HG03558 (cell line): Measurements from ENCODE around the gene MLPH.

Experiments
- ATAC-seq: cut with Tn5 transposase; IDR thresholded peaks from one replicate; pipeline ENCODE4 v1.9.1; 2021; ENCODE audit warnings: moderate number of reproducible peaks; ENCODE audit not compliant: unreplicated experiment; ENCODE audit errors: extremely low read depth

The MLPH gene

DNA sequence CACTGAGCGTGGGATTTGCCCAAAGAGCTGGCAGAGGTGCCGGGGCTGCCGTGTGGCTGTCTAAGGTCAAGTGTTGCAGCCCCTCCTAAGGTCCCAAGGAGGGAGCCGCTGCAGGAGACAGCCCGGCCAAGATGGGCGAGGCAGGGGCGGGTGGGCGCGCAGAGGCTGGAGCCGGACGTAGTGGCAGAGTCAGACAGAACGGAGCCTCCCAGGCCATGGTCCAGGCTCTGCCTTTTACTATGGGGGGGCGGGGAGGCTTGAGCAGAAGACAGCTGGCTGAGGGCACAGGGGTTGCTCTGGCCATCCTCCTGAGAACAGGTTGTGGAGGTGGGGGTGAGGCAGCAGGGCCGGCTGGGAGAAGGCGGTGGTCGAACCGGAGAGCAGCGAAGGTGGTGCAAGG, 51.9 kb downstream of the MLPH start:
- no peak for ATAC-seq

DNA sequence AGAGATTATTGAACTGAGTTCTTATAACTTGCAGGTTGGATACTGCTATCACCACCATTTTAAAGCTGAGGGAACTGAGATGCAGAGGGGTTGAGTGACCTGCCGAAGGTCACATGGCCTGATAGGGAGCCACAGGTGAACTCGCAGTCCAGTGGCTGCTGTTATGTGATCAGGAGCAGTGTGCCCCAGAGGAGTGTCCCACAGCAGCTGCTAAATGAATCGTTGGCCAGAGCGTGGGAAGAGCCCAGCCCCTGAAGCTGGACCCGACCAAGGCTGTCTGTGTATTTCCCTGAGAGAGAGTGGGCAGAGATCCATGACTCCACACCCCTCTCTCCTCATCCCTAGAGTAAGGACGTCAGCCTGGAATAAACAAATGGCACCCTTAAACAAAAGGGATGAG, 52.6 kb downstream of the MLPH start:
- ATAC-seq = no peak

DNA sequence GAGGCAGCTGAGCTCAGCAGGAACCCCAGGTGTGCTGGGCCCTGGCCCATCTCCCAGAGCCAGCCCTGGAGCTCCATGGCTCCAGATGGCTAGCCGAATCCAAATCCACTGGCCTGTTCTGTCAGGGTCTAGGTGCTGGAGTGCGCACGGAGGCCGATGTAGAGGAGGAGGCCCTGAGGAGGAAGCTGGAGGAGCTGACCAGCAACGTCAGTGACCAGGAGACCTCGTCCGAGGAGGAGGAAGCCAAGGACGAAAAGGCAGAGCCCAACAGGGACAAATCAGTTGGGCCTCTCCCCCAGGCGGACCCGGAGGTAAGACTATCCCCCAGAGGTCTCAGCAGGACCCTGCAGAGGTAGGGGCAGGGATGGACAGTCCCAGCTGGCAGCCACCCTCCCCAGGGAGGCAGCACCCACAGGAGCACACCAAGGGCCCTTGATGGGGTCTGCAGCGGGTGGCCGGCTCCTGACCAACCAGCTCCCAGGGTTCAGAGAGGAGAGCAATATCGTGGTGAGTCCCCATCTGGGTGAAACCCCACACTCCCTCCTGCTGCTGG, 53.2 kb downstream of the MLPH start:
- no peak for ATAC-seq

DNA sequence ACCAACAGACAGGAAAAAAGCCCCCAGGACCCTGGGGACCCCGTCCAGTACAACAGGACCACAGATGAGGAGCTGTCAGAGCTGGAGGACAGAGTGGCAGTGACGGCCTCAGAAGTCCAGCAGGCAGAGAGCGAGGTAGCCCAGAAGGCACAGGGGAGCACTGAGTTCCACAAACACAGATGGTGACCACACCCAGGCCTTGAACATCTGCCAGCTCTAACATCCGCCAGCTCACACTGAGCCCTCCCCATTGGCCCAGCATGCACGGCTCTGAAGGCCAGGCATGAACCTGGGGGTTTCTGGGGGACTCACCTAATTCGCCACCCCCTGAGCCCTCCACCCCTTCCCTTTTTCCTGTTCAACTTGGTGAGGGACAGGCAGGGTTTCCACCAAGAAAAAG, 53.8 kb downstream of the MLPH start:
- no peak for ATAC-seq

DNA sequence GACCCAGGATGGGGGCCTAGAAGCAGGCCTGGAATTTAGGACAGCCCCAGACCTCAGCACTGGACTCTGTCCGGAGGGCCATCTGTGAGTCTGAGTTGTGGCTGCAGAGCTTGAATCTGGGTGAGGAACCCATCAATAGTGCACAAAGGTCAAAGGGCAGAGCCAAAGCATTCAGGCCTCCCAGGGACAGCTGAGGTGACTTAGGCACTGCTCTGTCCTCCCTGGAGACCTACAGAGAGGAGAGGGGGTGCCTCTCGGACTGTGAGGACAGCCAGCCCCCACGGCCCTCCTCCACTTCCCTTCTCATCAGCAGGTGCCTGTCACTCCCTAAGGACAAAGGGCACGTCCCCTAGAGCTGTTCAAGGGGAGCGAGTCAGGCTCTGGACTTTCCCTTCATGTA, 54.2 kb downstream of the MLPH start:
- ATAC-seq = no peak

DNA sequence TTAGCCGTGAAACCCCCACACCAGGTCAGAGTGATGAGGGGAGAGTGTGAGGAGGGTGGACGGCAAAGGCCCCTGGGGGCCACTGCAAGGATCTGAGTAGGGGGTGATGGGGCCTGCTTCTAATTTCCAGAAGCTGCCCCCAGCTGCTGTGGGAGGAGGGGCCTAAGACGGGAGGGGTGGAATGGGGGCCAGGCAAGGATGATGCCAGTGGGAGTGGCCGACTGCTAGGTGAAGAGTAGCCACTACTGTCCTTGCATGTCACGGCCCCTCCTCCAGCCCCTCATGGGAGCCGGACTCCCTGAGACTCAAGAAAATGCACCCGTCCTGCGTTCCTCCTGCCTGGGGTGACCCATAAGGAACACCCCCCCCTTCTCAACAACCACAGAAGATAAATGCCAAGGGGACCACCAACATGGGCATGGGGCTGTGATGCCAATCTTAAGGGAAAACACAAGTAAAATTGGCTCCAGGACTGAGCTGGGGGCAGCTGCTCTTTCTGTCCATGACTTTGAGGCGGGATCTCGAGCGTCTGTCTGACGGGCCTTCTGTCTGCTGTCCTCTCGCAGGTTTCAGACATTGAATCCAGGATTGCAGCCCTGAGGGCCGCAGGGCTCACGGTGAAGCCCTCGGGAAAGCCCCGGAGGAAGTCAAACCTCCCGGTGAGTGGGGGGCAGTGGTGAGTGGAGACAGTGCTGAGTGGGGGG, 55.1 kb downstream of the MLPH start:
- no peak for ATAC-seq

DNA sequence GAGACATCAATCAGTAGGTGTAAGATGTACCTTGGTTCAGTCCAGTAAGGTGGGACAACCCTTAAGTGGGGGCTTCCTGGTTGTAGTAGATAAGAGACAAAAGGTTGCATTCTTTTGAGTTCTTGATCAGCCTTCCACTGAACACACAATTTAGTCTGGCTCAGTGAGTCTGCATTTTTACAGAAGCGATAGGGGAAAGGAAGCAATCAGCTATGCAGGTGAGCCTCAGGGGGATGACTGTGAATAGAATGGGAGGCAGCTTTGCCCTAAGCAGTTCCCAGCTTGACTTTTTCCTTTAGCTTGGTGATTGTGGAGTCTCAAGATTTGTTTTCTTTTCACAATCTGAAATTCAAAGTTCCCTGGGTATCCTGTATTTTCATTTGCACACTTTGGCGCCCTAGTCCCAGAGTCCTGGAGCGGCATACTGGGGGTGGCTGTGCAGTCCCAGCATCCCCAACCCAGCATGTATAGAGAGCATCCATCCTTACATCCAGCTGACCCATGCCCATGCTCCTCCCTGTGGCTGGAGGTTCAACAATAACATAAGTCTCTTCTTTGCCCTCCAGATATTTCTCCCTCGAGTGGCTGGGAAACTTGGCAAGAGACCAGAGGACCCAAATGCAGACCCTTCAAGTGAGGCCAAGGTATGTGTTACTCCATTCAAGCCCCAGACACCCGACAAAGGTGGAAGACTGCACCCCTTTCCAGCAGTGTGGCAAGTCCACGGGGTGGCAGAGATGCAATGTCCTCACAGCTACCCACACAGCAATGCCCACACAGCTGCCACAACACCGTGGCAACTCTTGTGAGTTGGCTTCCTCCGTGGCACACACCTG, 59.2 kb downstream of the MLPH start:
- ATAC-seq = no peak

DNA sequence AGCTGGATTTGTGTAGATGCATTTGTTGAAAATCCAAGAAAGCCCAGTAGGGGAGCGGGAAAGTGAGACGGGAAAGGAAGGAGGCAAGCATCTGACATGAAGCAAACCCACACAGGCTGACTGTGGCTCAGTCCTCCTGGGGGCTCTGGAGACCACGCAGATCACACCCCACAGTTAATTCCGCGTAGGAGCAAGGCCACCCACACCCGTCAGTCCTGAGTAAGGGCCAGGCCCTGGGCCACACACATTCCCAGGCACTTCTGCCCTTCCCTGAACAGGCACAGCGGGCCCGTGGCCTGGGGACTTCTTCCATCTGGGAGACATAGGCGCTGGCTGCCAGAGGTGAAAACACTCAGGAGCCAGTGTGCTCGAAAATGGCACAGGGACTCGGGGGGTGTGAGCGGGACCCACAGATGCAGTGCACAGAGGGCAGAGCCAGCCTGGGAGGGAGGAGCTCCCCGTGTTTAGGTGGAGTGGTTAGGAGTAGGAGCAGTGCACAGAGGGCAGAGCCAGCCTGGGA, 59.9 kb downstream of the MLPH start:
- no peak for ATAC-seq

DNA sequence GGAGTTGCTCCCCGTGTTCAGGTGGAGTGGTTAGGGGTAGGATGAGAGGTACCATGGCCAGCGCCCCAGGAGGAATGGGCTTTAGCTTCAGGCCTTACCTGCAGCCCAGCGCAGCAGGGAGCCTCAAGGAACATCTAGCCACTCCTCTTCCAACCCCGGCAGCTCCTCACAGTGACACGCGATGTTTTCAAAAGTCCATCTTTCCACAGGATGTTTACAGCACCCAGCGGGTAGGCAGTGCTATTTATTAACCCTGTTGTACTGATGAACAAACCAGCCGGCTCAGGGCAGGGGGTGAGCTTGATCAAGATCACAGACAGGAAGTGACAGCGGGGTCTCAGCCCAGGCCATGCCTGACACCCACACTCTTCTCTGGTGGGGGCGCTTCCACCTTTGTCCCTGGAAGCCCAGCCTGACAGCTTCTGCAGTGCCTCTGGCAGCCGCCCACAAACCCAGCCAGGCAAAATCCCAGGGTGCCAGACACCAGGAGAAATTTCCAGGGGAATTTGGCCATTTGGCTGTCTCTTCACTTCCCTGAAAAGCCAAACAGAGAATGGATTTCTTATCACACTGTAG, 60.9 kb downstream of the MLPH start:
- ATAC-seq = no peak

DNA sequence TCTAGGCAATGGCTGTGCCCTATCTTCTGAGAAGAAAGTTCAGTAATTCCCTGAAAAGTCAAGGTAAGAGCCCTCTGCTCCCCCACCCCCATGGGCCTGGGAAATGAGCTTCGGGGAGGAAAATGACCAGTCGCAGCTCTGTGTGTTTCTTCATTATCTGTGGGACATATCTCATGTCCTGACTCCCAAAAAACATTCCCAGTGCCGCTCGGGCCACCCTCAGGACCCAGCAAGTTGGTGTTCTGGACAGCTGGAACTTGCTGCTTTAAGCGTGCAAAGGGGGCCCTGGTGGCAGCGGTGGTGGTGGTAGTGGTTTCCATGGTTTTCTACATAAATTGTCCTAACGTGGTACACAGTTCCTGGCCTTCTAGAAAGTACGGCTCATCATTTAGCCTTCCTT, 62.2 kb downstream of the MLPH start:
- no peak for ATAC-seq

DNA sequence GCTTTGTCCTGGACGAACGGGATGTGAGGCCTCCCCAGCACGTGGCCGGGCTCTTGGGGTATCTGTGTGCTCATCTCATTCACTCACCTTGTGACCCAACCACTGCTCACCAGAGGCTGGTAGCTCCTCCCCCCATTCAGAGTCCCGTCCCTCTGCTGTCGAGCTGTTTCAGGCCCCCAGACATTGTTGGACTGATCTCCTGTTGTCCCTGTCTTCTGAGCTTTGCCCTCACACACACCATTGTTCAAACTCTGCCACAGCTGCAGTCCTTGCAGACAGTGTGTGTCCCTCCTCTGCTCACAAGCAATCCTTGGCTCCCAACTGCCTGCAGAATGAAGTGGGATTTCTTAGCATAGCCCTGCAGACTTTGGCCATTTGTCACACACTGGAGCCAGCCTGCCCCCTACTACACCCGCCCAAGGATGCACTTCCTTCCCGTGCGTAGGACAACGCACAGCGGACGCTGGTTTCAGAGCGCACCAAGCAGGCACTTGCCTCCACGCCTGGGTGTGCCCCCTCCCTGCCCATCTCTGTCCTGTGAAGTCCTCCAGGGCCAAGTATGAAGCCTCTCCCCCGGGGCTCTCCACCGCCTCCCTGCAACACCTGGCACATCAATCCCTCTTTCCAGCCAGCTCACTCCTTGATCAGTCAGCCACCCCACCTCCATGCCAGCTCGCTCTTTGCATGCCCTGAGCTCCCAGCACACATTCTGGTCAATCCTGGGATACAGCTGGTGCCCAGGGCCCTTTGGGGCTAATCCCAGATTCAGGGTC, 62.8 kb downstream of the MLPH start:
- no peak for ATAC-seq

DNA sequence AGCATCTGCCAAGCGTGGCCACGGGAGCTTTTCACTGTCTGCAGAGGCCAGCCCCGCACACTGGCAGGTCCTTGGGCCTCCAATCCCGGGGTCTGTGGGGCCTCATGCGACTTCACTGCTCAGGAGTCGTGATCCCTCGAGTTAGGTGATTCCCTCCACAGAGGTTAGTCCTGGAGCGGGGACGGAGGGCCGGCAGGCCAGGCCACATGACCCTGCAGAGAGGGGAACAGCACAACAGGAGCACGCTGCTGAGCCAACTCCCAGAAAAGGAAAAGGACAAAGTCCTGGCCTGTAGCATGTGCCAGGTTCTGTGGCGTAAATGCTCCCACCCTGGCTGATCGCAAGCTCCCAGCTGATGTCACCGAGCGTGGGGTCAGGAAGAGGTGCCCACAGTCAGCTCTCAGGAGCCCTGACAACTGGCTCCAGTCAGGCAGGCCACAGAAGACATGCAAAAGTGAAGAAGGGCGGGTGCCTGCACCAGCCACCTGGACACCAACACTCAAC, 64.1 kb downstream of the MLPH start:
- ATAC-seq = no peak

DNA sequence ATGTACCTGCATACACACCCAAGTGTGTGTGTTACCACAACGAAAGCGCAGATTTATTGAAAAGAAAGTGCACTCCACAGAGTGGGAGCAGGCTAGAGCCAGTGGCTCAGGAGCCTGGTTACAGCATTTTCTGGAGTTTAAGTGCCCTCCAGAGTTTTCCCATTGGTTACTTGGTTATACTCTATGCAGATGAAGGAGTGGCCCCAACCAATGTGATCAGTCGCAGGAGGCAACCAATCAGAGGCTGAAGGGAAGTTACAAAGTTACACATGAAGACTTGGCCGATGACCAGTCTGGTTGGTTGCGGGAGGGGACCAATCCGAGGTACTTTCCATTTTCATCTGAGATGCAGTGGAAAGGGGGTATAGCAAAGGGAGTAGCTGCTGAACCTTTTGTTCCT, 65.9 kb downstream of the MLPH start:
- no peak for ATAC-seq

DNA sequence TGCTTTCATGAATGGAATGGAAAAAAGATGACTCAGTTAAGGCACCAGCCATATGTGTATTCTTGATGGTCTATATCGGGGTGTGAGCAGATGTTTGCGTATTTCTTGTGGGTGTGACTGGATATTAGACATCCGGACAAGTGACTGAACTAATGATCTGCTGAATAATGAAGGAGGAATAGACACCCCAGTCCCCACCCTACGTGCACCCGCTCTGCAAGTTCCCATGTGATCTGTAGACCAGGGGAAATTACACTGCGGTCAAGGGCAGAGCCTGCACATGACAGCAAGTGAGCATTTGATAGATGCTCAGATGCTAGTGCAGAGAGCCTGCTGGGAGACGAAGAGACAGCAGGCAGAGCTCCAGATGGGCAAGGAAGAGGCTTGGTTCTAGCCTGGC, 66.9 kb downstream of the MLPH start:
- no peak for ATAC-seq

DNA sequence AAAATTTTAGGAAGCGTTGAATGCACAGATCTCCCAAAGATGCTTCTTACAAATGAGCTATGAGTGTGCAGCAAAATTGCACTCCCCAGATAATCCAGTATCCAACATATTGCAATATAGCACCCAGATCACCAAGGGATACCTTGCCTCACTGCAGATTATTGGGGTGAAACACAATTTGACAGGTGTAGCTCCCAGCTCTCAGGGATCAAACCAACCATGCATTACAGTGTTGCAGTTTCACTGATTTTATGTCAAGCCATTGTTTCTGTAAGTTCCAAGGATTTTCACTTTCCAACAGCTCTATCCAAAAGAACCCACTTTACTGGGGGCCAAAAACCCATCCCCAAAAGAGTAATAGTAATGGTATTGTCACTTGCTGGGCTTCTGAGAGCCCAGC, 68.5 kb downstream of the MLPH start:
- no peak for ATAC-seq

DNA sequence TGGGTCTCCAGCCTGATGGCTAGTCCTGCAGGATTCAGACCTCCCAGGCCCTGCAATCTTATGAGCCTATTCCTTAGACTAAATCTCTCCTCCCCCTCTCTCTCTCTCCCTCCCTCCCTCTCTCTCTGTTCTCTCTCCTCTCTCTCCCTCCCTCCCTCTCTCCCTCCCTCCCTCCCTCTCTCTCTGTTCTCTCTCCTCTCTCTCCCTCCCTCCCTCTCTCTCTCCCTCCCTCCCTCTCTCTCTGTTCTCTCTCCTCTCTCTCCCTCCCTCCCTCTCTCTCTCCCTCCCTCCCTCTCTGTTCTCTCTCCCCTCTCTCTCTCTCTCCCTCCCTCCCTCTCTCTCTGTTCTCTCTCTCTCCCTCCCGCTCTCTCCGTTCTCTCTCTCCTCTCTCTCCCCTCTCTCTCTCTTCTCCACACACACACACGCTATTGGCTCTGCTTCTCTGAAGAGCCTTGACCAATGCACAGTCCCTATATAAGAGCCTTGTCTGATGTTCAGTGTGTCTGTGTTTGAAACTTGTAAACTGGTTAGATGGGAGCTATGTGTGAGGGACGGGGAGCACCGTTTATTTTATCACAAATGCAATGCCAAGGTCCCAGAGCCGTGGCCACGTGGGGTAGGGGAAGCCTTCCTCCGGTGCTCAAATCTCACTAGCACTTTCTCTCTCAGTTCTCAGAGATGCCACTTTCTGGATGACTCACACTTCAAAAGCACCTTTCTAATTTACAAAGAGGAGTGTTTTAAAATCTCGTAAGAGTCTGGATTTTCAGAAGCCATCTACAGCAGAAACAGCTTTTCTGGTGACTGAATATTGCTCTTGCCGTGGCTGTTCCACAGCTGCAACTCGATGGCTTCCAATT, 70.0 kb downstream of the MLPH start:
- ATAC-seq = peak; percentile 78

DNA sequence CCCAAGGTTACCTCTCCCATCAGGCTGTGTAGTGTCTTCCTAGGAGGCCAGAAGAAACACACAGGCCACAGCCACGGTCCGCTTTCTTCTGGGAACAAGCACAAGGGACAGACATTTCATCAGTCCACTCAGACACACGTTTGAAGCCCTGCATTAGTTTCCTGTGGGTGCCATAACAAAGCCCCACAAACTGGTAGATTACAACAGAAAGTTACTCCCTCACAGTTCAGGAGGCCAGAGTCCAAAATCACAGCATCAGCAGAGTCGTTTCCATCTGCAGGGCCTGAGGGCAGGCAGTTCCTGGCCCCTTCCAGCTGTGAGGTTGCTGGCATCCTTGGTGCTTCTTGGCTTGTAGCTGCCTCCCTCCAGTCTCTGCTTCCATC, 70.6 kb downstream of the MLPH start:
- ATAC-seq = no peak

DNA sequence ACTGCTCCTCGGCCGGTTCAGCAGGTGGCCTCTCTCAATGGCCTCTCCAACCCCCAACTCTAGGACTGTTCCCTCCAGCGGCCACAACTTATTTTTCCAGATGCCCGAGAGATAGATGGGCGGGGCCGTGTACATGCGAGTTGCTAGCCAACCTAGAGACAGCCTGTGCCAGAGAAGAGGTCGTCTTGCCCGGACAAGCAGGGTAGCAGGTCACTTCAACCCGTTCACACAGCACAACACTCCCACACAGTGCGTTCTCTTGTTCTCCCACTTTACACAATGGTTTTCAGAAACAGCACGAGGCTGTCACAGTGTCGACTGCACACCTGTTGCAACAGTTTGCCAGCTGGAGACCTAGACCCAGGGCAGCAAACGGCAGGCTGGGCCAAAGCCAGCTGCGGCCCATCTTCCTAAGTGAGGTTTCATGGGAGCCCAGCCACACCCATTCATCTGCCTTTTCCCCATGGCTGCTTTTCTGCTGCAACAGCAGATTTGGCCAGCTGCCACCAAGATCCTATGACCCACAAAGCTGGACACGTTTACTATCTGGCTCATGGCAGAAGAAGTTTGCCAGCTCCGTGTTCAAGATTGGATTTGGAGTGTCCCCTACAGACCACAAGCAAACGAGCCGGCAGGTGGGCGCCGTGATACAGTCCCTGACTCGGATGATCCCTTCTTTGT, 72.0 kb downstream of the MLPH start:
- no peak for ATAC-seq

DNA sequence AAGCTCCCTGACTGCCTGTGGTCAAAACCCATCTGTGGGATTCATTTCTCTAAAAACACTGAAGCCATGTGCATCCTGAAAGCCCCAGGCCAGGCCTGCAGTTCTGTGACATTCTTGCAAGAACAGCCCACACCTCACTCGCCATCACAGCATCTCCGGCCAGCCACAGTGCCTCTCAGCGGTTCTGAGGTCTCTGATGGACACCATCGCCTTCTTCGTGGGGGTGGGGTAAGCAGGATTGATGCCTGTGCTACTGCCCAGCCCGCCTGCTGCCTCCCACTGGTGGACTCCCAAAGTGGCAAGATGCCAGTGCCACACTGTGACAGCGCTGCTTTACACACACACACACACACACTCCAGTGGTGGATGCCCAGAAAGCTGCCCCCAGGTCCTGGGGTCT, 74.2 kb downstream of the MLPH start:
- ATAC-seq = no peak
